HG03520 (cell line): ENCODE data around the gene OLFM2.
"Not testable (repeated sequence)": the region's sequence is repeated elsewhere in the genome, so short reads cannot be mapped to it uniquely, and the experiment has no call there.

Experiments used
- ATAC-seq: cut with Tn5 transposase; IDR thresholded peaks from one replicate; pipeline ENCODE4 v1.9.1; 2021; ENCODE audit warnings: mild to moderate bottlenecking, moderate library complexity; ENCODE audit not compliant: unreplicated experiment

The OLFM2 gene

GRCh38 chr19:9943744-9944143 is 7.4 kb upstream of the OLFM2 start:
- no peak for ATAC-seq

GRCh38 chr19:9941671-9942070 is 5.4 kb upstream of the OLFM2 start:
- ATAC-seq, result no peak

- ATAC-seq, result no peak
Measured at GRCh38 chr19:9941231-9941630, 4.9 kb upstream of the OLFM2 start.

- ATAC-seq, result no peak
Measured at GRCh38 chr19:9940778-9941177, 4.5 kb upstream of the OLFM2 start.

- no peak for ATAC-seq
Measured at GRCh38 chr19:9939301-9939913, 3.1 kb upstream of the OLFM2 start.

GRCh38 chr19:9937001-9937411 is 691 bp upstream of the OLFM2 start:
- ATAC-seq, result no peak

- no peak for ATAC-seq
Measured at GRCh38 chr19:9935506-9936325, 599 bp downstream of the OLFM2 start.

- ATAC-seq, result no peak
Measured at GRCh38 chr19:9934132-9934950, 2.0 kb downstream of the OLFM2 start.

- no peak for ATAC-seq
Measured at GRCh38 chr19:9932835-9933234, 3.5 kb downstream of the OLFM2 start.

GRCh38 chr19:9931629-9932028 is 4.7 kb downstream of the OLFM2 start:
- no peak for ATAC-seq

GRCh38 chr19:9923440-9923839 is 12.9 kb downstream of the OLFM2 start:
- ATAC-seq, result no peak

GRCh38 chr19:9922782-9923379 is 13.4 kb downstream of the OLFM2 start:
- ATAC-seq, result not testable (repeated sequence)

GRCh38 chr19:9917321-9917720 is 19.0 kb downstream of the OLFM2 start:
- ATAC-seq, result no peak

- no peak for ATAC-seq
Measured at GRCh38 chr19:9916719-9917118, 19.6 kb downstream of the OLFM2 start.

- no peak for ATAC-seq
Measured at GRCh38 chr19:9914315-9915207, 21.8 kb downstream of the OLFM2 start.

GRCh38 chr19:9914001-9914314 is 22.4 kb downstream of the OLFM2 start:
- ATAC-seq, result no peak

- no peak for ATAC-seq
Measured at GRCh38 chr19:9913237-9914000, 22.9 kb downstream of the OLFM2 start.

- no peak for ATAC-seq
Measured at GRCh38 chr19:9912551-9913236, 23.6 kb downstream of the OLFM2 start.

GRCh38 chr19:9911524-9912185 is 24.7 kb downstream of the OLFM2 start:
- no peak for ATAC-seq
